IMR-90 (cell line): Measurements from ENCODE around the gene MAGI1. TPM values are rescaled to one million over a fixed set of nuclear protein-coding genes. Genes with fewer than 3 reads are reported as not detected.

ENCODE experiments used
- ATAC-seq: fragments of 200-7000 bp; cut with Tn5 transposase; 2 replicates; pipeline ENCODE4 v1.9.1; 2020; ENCODE audit warnings: low read depth, mild to moderate bottlenecking, moderate library complexity
- BruUV-seq: library from RNA; stranded (reverse); fragments of 400-500 nt; replicated peaks from 2 replicates; lab custom pipeline; 2021; lab: Mats Ljungman, UMichigan
- CTCF ChIA-PET: fragments of 300-600 bp; formaldehyde crosslinking; extraction: SDS; loops from one replicate; lab custom pipeline; 2021; ENCODE audit warnings: antibody characterized with exemption; lab: Yijun Ruan, JAX
- POLR2A ChIA-PET: fragments of 300-600 bp; sonication (Branson Sonifier 250); formaldehyde crosslinking; loops from one replicate; lab custom pipeline; 2022; ENCODE audit warnings: antibody characterized with exemption; ENCODE audit not compliant: unreplicated experiment; lab: Charles Lee
- DNase-seq: peaks from one replicate; pipeline ENCODE4 v3.0.0; 2013
- H2AFZ ChIP-seq: replicated peaks from 2 replicates; pipeline ENCODE3; 2013; ENCODE audit warnings: low read length, mild to moderate bottlenecking; ENCODE audit not compliant: poor library complexity
- H2AK5ac ChIP-seq: 2 replicates; pipeline ENCODE4 v1.6.1; 2013; ENCODE audit warnings: low read depth, low read length, inconsistent platforms
- H2AK9ac ChIP-seq: replicated peaks from 2 replicates; pipeline ENCODE3; 2013; ENCODE audit warnings: mild to moderate bottlenecking, low read depth, low read length, moderate library complexity; ENCODE audit not compliant: poor library complexity
- H2BK120ac ChIP-seq: 2 replicates; pipeline ENCODE4 v1.6.1; 2013; ENCODE audit warnings: low read depth, low read length, inconsistent platforms
- H2BK15ac ChIP-seq: 3 replicates; pipeline ENCODE4 v1.6.1; 2013; ENCODE audit warnings: low read depth, low read length, inconsistent platforms
- H2BK20ac ChIP-seq: 2 replicates; pipeline ENCODE4 v1.6.1; 2013; ENCODE audit warnings: low read depth, mild to moderate bottlenecking, inconsistent platforms, low read length, moderate library complexity
- H2BK5ac ChIP-seq: 2 replicates; pipeline ENCODE4 v1.6.1; 2013; ENCODE audit warnings: mild to moderate bottlenecking, low read depth, low read length, inconsistent platforms; ENCODE audit not compliant: poor library complexity, severe bottlenecking
- H3K14ac ChIP-seq: replicated peaks from 2 replicates; pipeline ENCODE4 v1.6.1; 2013; ENCODE audit warnings: low read depth, low read length, inconsistent platforms
- H3K18ac ChIP-seq: 2 replicates; pipeline ENCODE4 v1.6.1; 2013; ENCODE audit warnings: low read depth, low read length, control low read depth
- H3K23ac ChIP-seq: 2 replicates; pipeline ENCODE4 v1.6.1; 2013; ENCODE audit warnings: low read depth, low read length, inconsistent platforms
- H3K27ac ChIP-seq: 2 replicates; pipeline ENCODE4 v1.5.1; 2013; ENCODE audit warnings: mild to moderate bottlenecking, control low read depth, low read length; ENCODE audit not compliant: insufficient read depth
- H3K27me3 ChIP-seq: 2 replicates; pipeline ENCODE4 v1.6.1; 2013; ENCODE audit warnings: low read length; ENCODE audit not compliant: control insufficient read depth, insufficient read depth
- H3K36me3 ChIP-seq: 2 replicates; pipeline ENCODE4 v1.6.1; 2013; ENCODE audit warnings: low read length, mixed read lengths; ENCODE audit not compliant: control insufficient read depth, insufficient read depth
- H3K4ac ChIP-seq: 2 replicates; pipeline ENCODE4 v1.6.1; 2013; ENCODE audit warnings: low read depth, low read length, inconsistent platforms
- H3K4me1 ChIP-seq: 2 replicates; pipeline ENCODE4 v1.6.1; 2013; ENCODE audit warnings: low read length, mixed read lengths; ENCODE audit not compliant: control insufficient read depth, insufficient read depth
- H3K4me2 ChIP-seq: 2 replicates; pipeline ENCODE4 v1.6.1; 2013; ENCODE audit warnings: low read depth, mild to moderate bottlenecking, control low read depth, low read length, moderate library complexity
- H3K4me3 ChIP-seq: 2 replicates; pipeline ENCODE4 v1.5.1; 2013; ENCODE audit warnings: low read depth, mild to moderate bottlenecking, control low read depth, low read length, moderate library complexity; ENCODE audit not compliant: insufficient read depth
- H3K56ac ChIP-seq: 2 replicates; pipeline ENCODE4 v1.6.1; 2013; ENCODE audit warnings: low read length, inconsistent platforms; ENCODE audit not compliant: insufficient read depth; ENCODE audit errors: extremely low read depth
- H3K79me1 ChIP-seq, 2 experiments: 2 replicates each; pipeline ENCODE4 v1.6.1; 2013; ENCODE audit warnings: low read length in 2 of 2, inconsistent platforms in 1 of 2, low read depth in 1 of 2
- H3K9ac ChIP-seq: 2 replicates; pipeline ENCODE4 v1.6.1; 2013; ENCODE audit warnings: low read depth, low read length, control low read depth
- H3K9me1 ChIP-seq: 2 replicates; pipeline ENCODE4 v1.6.1; 2013; ENCODE audit warnings: low read length, inconsistent platforms; ENCODE audit not compliant: insufficient read depth
- H3K9me3 ChIP-seq: 2 replicates; pipeline ENCODE4 v1.6.1; 2013; ENCODE audit warnings: low read length; ENCODE audit not compliant: control insufficient read depth, insufficient read depth
- H4K20me1 ChIP-seq: 2 replicates; pipeline ENCODE4 v1.6.1; 2013; ENCODE audit warnings: low read length, inconsistent platforms; ENCODE audit not compliant: insufficient read depth
- H4K5ac ChIP-seq: 2 replicates; pipeline ENCODE4 v1.6.1; 2013; ENCODE audit warnings: mild to moderate bottlenecking, low read depth, low read length, control low read depth
- H4K8ac ChIP-seq, 2 experiments: 2 replicates each; pipeline ENCODE4 v1.6.1; 2013; ENCODE audit warnings: low read depth in 2 of 2, low read length in 2 of 2, control low read depth in 1 of 2, inconsistent platforms in 1 of 2
- H4K91ac ChIP-seq: 2 replicates; pipeline ENCODE4 v1.6.1; 2013; ENCODE audit warnings: low read depth, low read length, inconsistent platforms; ENCODE audit not compliant: insufficient read depth
- CHD1 ChIP-seq: IDR thresholded peaks from 2 replicates; pipeline ENCODE4 v1.6.1; 2012; ENCODE audit warnings: low read depth, low read length, improper control_type of control experiment
- ELK1 ChIP-seq: fragments of 150-350 bp; IDR thresholded peaks from 2 replicates; pipeline ENCODE4 v1.6.1; 2016; ENCODE audit warnings: low read depth, mild to moderate bottlenecking, low read length, moderate library complexity, borderline replicate concordance
- FOS ChIP-seq: fragments of 150-350 bp; IDR thresholded peaks from 2 replicates; pipeline ENCODE4 v1.6.1; 2016; ENCODE audit warnings: low read depth, low read length
- MXI1 ChIP-seq: IDR thresholded peaks from 2 replicates; pipeline ENCODE4 v1.6.1; 2012; ENCODE audit warnings: low read depth, mild to moderate bottlenecking, low read length, moderate library complexity, borderline replicate concordance
- RAD21 ChIP-seq: IDR thresholded peaks from 2 replicates; pipeline ENCODE4 v1.6.1; 2012; ENCODE audit warnings: low read length, improper control_type of control experiment
- USF2 ChIP-seq: fragments of 150-350 bp; IDR thresholded peaks from 2 replicates; pipeline ENCODE4 v1.6.1; 2017; ENCODE audit warnings: mild to moderate bottlenecking, antibody characterized with exemption, low read length, low read depth
- WGBS, 2 experiments: methylation state at CpG; one replicate each; pipeline versions ENCODE4 v1.1.5 to v1.1.7; 2013; ENCODE audit warnings: missing lambda C conversion rate in 2 of 2; ENCODE audit not compliant: insufficient read length in 1 of 2; ENCODE audit errors: extremely low coverage in 2 of 2; 5-methylcytosine and 5-hydroxymethylcytosine counted together
- dilution Hi-C: fragments of 300-500 bp; cut with HindIII; formaldehyde crosslinking; loops from one replicate; pipeline ENCODE4 v1.14.3; 2018; ENCODE audit warnings: low sequenced_read_pairs; ENCODE audit not compliant: unreplicated experiment
- in situ Hi-C: fragments of 300-500 bp; cut with MboI; formaldehyde crosslinking; loops from 3 replicates; pipeline ENCODE4 v1.14.3; 2019; ENCODE audit warnings: low sequenced_read_pairs, inconsistent platforms, mixed read lengths
- intact Hi-C: fragments of 100-400 bp; cut with micrococcal nuclease; formaldehyde crosslinking; loops from 2 replicates; pipeline ENCODE4 v1.10.0; 2022
- polyA plus RNA-seq, 3 experiments: library from polyadenylated mRNA; depleted of rRNA; stranded (reverse); fragments of >200 nt; gene quantifications; 2 replicates each; pipeline ENCODE4 v1.2.3, GENCODE V29; 2012; ENCODE audit warnings: low replicate concordance in 1 of 3
- total RNA-seq: library from RNA; depleted of rRNA; stranded (reverse); fragments of >200 nt; gene quantifications from 2 replicates; pipeline ENCODE4 v1.2.3, GENCODE V29; 2012

MAGI1 gene
- total and polyA plus RNA-seq, 2 of the 4 experiments (the other 2 are of a cell fraction): 14.5 to 24.2 TPM

- TF ChIP-seq RAD21 (no peak), FOS (no peak), ELK1 (no peak), USF2 (no peak), MXI1 (no peak), CHD1 (no peak)
- WGBS, 2 experiments: no CpG with 5 or more reads among the region's 3 CpGs
- Histone ChIP-seq H4K5ac (no peak overlapping the region), H3K36me3 (no peaks in the 10 kb centered on the region), H2BK20ac (no peak overlapping the region), H2BK15ac (no peak overlapping the region), H3K79me1 (peaks cover 7 to 36% of the 10 kb centered on the region in 2 experiments), H2BK5ac (no peak overlapping the region), H2BK120ac (no peak overlapping the region), H2AK9ac (no peak overlapping the region), H3K9me3 (no peaks in the 10 kb centered on the region), H3K4ac (no peak overlapping the region), H2AK5ac (no peak overlapping the region), H3K4me2 (no peak overlapping the region), H3K23ac (no peak overlapping the region), H4K20me1 (no peaks in the 10 kb centered on the region), H3K27ac (no peak overlapping the region), H3K4me3 (no peak overlapping the region), H3K56ac (no peak overlapping the region), H4K8ac (no peak overlapping the region), H3K27me3 (no peaks in the 10 kb centered on the region), H3K4me1 (no peaks in the 10 kb centered on the region), H3K9me1 (peaks cover 5% of the 10 kb centered on the region; the same call in 1 of the 2 replicates), H3K9ac (no peak overlapping the region), H3K14ac (no peak overlapping the region), H2AFZ (no peak overlapping the region), H4K91ac (no peak overlapping the region), H3K18ac (no peak overlapping the region)
- in situ Hi-C loops (no loop called here), dilution Hi-C loops (no loop called here), intact Hi-C loops (no loop called here)
- no TSS peak for BruUV-seq
- CTCF ChIA-PET: no interaction called here
- DNase-seq: no peak
- no peak for ATAC-seq
- POLR2A ChIA-PET: no interaction called here
Measured at GRCh38 chr3:65808824-65809223, 229.9 kb downstream of the MAGI1 start.
